Sciatic nerve (tissue), 2 donors: Measurements from ENCODE around the gene SLC6A3. TPM values are rescaled to one million over a fixed set of nuclear protein-coding genes. Genes with fewer than 3 reads are reported as not detected.

Experiments
- ATAC-seq: fragments of 200-7000 bp; cut with Tn5 transposase; one replicate; pipeline ENCODE4 v1.9.1; 2020; ENCODE audit warnings: mild to moderate bottlenecking, moderate library complexity
- DNase-seq: peaks from one replicate; pipeline ENCODE4 v3.0.0-alpha.2; 2020; ENCODE audit warnings: low spot score
- intact Hi-C: fragments of 100-400 bp; cut with DNase I; formaldehyde crosslinking; loops from one replicate; pipeline ENCODE4 v1.14.2; 2022
- total RNA-seq: library from RNA; stranded (reverse); fragmentation: NEBNext Ultra II Directional; extraction: Animal tissue kit (Norgen Biotek cat#: 25700); gene quantifications from one replicate; pipeline ENCODE4 v1.2.1, GENCODE V29; 2021
- donor health status: DM: no; HTN: no; CAD: no.
- donor health status: DM: no; HTN: no; CAD: no.

SLC6A3 gene
- total RNA-seq, 1 donor from 2014 or later = not detected

DNA sequence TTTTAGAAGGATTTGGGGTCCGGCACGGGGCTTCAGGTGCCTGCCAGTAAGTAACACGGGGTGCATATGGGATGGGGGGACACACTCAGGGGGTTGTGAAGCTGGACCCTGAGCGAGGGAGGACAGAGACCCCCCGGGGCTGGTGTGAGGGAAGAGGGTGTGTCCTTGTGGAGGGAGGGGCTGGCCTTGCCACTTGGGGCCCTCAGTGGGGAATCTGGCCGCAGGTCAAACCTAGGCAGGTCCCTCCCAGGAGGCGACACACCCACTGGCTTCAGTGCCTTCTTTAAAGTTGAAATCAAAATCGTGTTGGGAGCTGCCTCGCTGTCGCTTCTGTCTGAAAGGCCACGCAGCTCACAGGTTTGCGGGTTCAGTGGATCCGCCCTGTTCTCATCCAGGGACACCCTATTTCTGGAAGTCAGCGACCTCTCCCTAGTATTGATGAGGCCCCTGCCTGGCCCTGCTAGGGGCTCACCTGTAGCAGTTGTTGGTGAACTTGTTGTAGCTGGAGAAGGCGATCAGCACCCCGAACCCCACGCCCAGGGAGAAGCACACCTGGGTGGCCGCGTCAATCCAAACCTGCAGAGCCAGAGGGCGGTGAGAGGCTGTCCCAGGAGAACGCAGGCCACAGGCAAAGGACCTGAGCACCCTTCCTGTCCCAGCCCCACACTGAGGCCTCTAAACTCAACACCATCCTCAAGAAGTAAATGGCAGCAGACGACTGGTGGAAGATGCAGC lies 29.4 kb downstream of the SLC6A3 start:
- DNase-seq (no peak), ATAC-seq (no peak)
- intact Hi-C loops = no loop called here

DNA sequence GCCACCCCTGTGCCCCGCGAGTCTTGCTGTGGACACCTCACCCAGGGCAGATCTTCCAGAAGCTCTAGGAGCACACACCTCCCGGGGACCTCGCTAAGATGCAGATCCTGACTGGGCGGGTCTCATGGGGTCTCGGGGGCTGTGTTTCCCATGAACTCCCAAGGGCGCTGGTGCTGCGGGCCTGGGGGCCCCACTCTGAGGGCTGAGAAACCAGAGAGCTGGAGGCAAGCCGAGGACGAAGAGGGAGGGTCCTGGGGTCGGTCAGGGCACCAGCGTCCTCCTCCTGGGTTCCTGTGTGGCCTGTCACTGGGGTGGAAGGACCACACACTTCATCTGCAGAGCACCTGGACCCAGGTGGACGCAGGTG lies 30.2 kb downstream of the SLC6A3 start:
- intact Hi-C loops = no loop called here
- ATAC-seq (no peak), DNase-seq (no peak)

DNA sequence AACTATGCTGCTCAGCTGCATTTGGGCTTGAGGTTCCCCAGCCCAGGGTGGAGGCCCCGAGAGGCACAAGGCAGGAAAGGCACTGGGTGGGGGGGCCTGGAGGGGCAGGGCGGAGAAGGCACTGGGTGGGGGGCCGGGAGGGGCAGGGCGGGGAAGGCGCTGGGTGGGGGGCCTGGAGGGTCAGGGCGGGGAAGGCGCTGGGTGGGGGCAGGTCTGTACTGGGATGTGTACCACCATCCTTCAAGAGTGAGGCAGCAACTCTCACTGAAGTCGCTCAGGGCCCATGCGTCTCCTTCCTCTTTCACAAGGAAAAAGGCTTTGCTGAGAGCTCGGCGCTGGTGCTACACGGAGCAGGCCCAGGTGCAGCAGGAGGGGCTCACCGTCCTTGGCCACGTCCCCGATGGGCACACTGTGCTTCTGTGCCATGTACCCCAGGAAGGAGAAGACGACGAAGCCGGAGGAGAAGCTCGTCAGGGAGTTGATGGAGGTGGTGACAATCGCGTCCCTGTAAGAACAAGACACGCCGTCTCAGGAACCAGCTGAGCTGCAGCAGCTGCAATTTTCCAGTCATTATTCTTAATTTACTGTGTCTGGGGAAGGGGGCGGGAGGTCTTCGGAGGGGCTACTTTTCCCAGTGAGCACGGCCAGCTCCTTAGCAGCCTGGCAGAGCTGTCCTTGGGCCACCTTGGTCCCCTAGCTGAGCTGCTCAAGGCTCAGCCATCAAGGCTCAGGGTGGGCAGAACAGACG lies 30.8 kb downstream of the SLC6A3 start:
- intact Hi-C loops = no loop called here
- DNase-seq (no peak), ATAC-seq (no peak)

DNA sequence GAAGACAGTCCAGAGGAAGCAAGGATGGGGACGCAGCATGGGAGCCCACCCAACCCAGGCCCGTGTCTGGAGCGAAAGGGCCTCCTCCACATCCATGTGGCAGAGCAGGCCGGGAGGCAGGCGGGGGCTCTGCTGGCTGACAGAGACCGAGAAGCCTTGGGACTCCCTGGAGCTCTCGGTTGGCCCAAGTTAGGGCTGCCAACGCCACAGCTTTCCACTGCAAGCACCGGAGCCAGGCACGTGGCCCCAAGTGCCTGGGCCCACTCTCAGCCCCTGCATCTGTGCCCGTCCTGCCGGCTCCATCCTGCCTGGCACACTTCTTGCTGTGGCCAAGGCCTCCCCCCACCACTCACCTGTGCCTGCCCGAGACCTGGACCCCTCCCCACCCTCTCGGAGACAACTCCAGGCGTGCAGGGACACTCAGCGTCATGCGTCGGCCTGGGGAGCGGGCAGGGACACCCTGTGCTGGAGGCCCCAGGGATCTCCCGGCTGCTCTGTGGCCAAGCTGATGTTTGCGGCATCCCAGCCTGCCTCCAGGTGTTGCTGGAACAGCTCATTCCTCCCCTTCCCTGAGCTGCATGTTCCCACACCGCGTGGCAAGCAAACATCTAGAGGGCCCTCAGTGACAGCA lies 31.5 kb downstream of the SLC6A3 start:
- DNase-seq (no peak), ATAC-seq (no peak)
- intact Hi-C loops = no loop called here

DNA sequence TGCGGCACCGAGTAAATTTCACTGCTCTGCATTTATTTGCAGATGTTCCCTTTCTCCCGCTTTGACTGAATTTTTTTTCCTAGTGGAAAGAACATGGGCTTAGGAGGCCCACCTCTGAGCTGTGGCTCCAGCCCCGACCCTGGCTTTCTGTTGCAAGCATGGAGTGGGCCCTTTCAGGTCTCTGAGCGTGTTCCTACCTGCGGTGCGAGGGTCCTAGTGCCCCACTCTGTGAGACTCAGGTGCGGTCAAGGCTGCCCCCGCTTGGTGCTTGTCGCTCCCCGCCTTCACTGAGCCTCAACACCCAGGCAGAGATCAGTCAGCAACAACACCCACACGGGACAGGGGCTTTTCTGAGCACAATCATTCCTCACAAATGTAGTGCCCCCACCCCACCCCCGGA lies 32.0 kb downstream of the SLC6A3 start:
- DNase-seq = no peak
- ATAC-seq = no peak
- intact Hi-C loops = no loop called here

DNA sequence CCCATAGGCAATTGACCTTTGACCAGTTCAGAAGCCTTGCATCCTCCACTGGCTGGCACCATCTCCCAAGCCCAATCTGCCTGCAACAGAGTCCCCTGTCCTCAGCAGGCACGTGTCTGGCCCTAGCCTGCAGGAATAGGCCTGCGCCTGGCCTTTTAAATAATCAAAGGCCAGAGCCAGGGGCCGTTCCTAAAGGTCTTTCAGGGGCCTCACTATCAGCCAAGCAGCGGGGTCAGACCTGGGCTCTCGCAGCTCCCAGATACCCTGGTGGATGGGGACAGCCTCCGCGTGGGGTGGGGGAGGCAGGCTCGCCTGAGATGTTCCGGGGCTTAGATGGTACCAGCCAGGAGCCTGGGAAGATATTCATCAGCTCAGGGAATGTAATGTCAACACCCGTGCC lies 32.6 kb downstream of the SLC6A3 start:
- no peak for DNase-seq
- no peak for ATAC-seq
- intact Hi-C loops = no loop called here

DNA sequence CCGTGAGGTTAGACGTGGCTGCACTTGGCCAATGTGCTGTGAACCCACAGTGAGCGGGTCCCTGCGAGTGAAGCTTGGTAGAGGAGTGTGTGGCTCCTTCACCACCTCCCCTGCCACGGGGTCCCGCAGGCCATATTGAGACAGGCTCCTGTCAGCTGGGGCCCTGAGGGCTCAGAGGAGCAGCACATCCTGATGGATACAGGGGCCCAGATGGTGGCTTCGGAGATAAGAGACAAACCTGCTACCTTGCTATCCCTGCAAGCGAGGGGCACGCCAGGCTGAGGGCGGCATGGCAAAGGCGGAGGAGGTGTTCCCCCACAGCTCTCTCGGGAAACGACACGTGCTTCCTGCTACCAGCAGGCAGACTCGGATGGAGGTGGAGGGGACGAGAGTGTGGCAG lies 33.1 kb downstream of the SLC6A3 start:
- DNase-seq (no peak), ATAC-seq (no peak)
- intact Hi-C loops = no loop called here

DNA sequence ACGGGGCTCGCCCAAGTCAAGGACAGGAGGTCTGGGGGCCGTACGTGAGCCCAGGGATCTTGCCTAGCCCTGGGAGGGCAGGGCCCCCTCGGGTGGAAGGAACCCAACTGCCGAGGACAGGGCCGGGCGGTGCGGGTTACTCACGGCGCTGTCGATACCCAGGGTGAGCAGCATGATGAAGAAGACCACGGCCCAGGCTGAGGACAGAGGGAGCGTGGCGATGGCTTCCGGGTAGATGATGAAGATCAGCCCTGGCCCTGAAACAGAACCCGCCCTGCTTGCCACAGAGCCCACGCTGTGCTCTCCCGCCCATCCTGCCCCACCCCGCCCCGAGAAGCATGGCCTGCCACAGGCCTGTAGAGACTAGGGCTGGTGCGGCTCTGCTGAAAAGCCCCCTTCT lies 34.1 kb downstream of the SLC6A3 start:
- intact Hi-C loops = no loop called here
- ATAC-seq (no peak), DNase-seq (no peak)

DNA sequence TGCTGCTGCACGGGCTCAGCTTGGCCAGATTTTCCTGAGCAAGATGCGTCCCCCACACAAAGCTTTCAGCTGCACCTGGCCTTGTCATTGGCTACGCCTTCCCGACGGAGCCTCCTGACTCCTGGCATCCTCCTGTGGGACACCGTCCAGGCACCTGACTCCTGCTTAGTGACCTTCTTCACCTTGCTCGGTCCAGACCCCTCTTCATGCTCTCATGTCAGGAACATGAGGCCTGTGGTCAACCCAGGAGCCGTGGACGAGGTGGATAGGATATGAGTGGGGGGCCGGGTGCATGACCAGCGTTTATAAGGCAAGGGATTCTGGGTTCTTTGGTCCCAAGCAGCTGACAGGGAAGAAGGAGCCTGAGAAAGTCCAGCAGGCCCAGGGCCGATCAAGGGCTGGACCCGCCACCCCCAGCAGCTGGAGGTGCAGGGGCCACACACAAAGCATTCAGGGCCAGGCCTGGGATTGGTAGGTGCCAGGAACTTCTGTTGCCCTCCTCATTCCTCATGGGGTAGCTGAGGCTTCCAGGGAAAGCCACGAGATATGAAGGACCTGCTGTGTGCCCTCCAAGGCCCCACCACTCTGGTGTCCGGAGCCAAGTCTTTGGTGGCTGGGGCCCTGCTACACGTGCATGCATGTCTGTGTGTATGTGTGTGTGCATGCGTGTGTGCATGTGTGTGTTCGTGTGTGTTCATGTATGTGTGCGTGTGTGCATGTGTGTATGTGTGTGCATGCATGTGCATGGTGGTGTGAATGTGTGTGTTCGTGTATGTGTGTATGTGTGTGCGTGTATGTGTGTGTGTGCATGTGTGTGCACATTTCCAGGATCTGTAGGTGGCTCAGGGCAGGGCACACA lies 34.9 kb downstream of the SLC6A3 start:
- intact Hi-C loops = no loop called here
- DNase-seq = no peak
- no peak for ATAC-seq

DNA sequence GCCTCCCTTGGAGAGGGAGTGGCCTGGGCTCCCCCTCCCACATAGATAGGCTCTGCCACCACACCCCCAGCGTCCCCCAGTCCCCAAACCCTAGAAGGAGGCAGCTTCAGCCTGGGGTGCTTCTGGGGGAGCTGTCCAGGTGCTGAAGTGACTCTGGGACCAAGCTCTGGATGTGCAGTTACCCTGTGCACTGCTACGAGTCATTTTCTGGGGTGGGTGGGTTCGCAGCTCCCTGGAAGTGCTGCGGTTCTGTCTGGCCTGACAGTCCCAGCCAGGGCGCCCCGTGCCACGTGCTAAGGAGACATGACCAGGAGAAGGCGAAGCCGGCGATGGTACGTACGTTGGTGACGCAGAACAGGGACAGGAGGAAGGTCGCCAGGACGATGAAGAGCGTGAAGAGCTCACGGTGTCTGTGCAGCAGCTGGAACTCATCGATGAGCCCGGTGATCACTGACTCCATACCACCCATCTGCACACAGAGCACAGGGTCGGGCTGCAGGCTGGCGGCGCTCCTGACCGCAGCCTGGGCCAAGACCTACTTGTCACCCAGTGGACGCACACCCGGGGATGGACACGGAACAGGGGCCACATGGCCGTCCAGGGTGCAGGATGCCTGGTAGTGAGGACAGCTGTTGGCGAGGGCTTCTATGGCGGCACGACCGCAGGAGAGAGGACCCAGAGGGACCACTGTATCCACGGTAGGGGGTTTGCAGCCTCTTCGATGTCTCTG lies 35.7 kb downstream of the SLC6A3 start:
- intact Hi-C loops = no loop called here
- DNase-seq (no peak), ATAC-seq (no peak)

DNA sequence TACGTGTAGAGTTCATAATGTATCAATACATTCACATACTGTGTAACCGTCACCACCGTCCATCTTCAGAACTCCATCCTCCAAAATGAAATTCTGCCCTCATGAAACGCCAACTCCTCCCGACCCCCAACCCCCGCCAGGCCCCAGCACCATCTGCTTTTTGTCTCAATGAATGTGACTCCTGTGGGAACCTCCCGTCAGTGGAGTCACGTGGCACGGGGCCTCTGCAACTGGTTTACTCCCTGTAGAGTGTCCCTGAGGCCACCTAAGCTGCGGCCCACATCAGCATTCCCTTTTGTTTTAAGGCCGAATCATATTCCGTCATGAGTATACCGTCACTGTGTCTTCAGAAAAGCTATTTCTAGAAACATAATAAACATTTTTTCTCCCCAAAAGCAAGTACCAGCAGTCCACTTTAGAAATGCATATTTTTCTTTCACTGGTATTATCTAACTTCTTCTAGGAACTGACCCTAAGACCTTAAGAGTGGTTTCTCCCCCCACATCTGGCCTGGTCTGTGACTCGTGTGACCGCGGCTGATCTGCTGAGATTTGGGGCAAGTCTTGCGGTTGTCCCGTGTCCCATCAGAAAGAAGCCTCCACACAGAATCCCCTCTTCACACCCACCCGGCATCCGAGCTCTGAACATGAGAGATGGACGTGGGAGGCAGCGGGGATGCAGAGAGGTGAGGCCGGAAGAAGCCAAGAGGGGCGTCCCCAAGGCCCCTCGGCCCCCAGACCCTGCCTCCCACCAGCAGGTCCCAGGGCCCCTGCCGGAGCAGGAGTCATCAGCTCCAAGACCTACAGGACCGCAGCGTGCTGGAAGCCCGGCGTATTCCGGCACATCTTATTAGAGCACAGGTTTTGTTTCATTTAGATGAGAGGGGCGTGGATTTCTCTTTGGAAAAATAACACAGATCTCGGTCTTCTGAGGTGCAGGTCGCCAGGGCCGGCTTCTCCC lies 38.3 kb downstream of the SLC6A3 start:
- intact Hi-C loops = no loop called here
- no peak for ATAC-seq
- DNase-seq = no peak

DNA sequence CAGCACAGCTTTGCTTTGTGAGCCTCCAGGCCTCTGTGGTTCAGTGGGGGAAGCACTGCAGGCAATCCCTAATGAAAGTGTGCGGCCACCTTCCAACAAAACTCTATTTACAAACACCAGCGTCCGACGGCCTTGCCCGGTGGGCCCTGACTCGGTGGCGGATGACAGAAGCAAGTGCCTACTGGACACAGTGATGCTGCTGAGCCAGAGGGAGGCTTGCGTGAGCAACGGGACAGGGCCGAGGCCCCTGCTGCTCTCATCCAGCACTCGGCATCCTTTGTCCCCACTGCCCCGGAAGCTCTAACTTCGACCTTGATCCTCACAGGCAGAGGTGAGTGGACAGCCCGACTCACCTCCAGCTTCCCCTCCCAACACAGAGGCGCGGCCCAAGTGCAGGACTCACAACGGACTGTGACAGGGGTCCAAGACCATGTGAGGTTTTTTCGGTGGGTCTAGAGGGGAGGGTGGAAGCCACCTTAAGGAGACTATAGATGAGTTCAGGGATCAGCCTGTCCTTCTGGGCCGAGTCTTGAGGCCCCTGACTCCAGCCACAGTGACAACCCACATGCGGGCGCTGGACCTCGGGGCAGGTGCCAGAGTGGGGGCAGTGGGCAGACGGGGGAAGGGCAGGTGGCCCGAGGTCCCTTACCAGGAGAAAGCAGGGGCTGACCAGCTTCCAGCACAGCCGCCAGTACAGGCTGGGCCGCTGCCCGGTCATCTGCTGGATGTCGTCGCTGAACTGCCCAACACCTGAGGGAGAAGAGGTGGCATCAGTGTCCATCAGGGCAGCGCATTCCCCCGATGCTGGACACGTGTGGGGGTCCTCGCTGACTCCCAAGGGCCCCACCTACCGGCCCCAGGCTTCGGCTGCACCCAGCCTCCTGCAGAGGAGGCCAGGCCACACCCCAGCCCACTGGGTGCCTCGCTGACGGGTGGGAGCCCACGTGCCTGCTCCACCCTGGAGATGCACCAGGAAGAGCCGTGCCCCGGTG lies 39.4 kb downstream of the SLC6A3 start:
- no peak for DNase-seq
- intact Hi-C loops = no loop called here
- no peak for ATAC-seq

DNA sequence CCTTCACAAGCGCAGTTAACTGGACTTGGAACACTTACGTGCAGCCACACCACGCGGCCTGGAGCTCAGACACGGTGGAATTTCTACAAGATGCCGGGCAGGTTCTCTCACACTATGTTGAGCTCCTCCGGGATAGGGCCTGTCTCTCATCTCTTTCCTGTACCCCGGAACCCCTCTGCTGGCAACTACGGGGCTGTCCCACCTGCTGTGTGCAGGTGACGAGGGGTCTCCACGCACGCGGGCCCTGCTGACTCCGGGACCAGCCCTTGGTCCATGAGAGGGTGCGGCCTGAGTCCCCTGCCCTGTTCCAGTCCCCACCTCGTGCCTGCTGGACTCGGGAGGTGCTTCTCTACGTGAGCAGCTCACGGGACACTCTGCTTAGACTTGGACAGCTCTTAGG lies 40.1 kb downstream of the SLC6A3 start:
- intact Hi-C loops = no loop called here
- DNase-seq (no peak), ATAC-seq (no peak)

DNA sequence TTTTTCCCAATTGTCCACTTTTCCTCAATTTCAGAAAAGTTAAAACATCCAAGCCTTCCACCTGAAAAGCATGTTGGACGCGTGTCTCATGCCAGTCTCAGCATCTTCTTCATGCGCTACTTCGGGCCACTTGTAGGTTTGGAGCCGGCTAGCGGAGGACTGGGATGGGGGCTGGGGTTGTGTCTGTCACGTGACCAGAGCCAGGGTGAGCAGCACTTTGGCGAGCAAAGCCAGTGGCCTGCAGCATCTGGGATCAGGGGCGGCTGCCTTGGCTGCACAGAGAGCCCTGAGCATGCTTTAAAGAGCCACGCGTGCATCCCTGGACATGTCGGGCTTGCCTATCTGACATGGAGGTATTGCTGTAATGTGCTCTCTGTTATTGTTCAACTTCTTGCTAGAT lies 41.2 kb downstream of the SLC6A3 start:
- intact Hi-C loops = no loop called here
- DNase-seq = no peak
- ATAC-seq = no peak

DNA sequence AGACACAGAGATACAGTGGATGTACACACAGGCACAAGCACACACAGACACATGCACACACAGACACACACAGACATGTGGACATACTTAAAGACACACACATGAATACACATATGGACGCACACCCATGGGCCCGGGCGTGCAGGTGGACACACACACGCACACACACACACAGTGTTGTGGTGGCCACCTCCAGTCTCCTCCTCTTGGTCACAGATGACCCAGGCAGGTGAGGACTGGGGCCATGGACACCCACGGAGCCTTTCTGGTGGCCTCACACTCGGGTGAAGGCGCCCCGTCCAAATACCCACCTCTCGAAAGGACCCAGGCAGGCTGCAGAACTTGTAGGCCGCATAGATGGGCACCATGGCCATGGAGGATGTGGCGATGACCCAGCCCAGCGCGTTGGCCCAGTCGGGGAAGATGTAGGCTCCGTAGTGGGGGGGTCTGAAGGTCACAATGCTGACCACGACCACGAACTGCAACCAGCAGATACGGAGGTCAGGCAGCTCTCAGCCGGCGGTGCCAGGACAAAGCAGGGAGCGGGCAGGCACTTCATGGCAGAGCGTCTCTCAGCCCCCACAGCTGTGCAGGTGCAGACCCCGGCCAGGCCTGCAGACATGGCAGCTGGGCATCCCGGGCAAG lies 42.5 kb downstream of the SLC6A3 start:
- no peak for ATAC-seq
- DNase-seq = no peak
- intact Hi-C loops = no loop called here

DNA sequence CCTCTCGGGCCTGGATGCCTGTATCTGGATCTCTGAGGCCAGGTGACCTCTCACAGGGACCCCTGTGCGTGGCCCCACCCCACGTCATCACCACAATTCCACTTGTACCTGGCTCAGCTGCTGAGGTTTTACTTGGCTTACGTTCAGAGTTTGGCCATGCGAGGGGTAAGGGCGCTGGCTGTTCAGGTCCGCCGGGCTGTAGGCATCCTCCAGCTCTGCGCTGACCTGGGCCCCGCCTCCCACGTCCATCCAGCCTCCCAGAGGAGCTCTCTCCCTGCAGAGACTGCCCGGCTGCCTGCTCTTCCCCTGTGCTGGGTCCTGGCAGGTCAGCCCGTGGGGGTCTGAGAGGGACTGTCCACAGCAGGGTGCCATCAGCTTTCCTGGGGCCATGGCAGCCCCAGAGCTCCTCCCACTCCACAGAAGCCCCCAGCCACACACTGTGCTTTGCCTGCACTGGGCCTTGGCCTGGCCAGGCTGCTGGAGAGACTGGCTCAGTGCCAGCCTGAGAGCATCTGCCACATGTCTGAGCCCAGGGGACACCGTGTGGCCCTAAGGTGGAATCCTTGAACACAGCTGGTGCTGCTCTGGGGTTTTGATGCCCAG lies 43.6 kb downstream of the SLC6A3 start:
- DNase-seq (no peak), ATAC-seq (no peak)
- intact Hi-C loops = no loop called here
